Activated CD4-positive, alpha-beta T cell treated with anti-CD3 and anti-CD28 coated beads, Interleukin-2, amount 10 ng/mL, durations not matched to agents 7 days and 5 days (primary cell): Measurements from ENCODE around the gene PANK1. TPM values are rescaled to one million over a fixed set of nuclear protein-coding genes. Genes with fewer than 3 reads are reported as not detected.

ENCODE experiments used
- CTCF ChIA-PET: fragments of 350-600 bp; sonication (Branson Sonifier 250); formaldehyde crosslinking; loops from one replicate; lab custom pipeline; 2021; ENCODE audit warnings: antibody characterized with exemption; lab: Charles Lee
- POLR2A ChIA-PET: fragments of 350-600 bp; sonication (Branson Sonifier 250); formaldehyde crosslinking; loops from one replicate; lab custom pipeline; 2021; ENCODE audit warnings: antibody characterized with exemption; lab: Charles Lee
- DNase-seq: peaks from one replicate; pipeline ENCODE4 v3.0.0-alpha.2; 2020
- H3K27ac Mint-ChIP-seq: one replicate; pipeline ENCODE4 v1.8.0; 2021; ENCODE audit warnings: mild to moderate bottlenecking, moderate library complexity, mixed read lengths
- H3K27me3 Mint-ChIP-seq: one replicate; pipeline ENCODE4 v1.8.0; 2021; ENCODE audit warnings: mixed read lengths
- H3K36me3 Mint-ChIP-seq: one replicate; pipeline ENCODE4 v1.8.0; 2021; ENCODE audit warnings: low read depth, mixed read lengths
- H3K4me1 Mint-ChIP-seq: one replicate; pipeline ENCODE4 v1.8.0; 2021; ENCODE audit warnings: mixed read lengths
- H3K4me3 Mint-ChIP-seq: one replicate; pipeline ENCODE4 v1.8.0; 2021; ENCODE audit warnings: mild to moderate bottlenecking, moderate library complexity, mixed read lengths
- H3K9me3 Mint-ChIP-seq: one replicate; pipeline ENCODE4 v1.8.0; 2021; ENCODE audit warnings: mixed read lengths
- total RNA-seq, 2 experiments: library from RNA; stranded (reverse); gene quantifications; one replicate each; pipeline ENCODE4 v1.2.3, GENCODE V29; 2021

Gene PANK1
- total RNA-seq, 2 experiments from 2014 or later, result 6.4 to 7.1 TPM

GRCh38 chr10:89602919-89603318 is 42.1 kb downstream of the PANK1 start:
- no peak overlapping the region for H3K4me3 Mint-ChIP-seq
- H3K4me1 Mint-ChIP-seq, result no peaks in the 10 kb centered on the region
- ChIA-PET POLR2A (no interaction called here), CTCF (no interaction called here)
- H3K9me3 Mint-ChIP-seq, result no peaks in the 10 kb centered on the region
- no peaks in the 10 kb centered on the region for H3K27me3 Mint-ChIP-seq
- peaks cover 8% of the 10 kb centered on the region for H3K36me3 Mint-ChIP-seq
- no peak overlapping the region for H3K27ac Mint-ChIP-seq
- no peak for DNase-seq

- CTCF ChIA-PET, result no interaction called here
- no peak overlapping the region for H3K4me3 Mint-ChIP-seq
- H3K9me3 Mint-ChIP-seq, result no peaks in the 10 kb centered on the region
- H3K27ac Mint-ChIP-seq, result no peak overlapping the region
- peaks cover 4% of the 10 kb centered on the region for H3K36me3 Mint-ChIP-seq
- no peaks in the 10 kb centered on the region for H3K27me3 Mint-ChIP-seq
- DNase-seq, result no peak
- POLR2A ChIA-PET, result no interaction called here
- no peaks in the 10 kb centered on the region for H3K4me1 Mint-ChIP-seq
Observed at GRCh38 chr10:89601728-89602361, 43.2 kb downstream of the PANK1 start.

DNA sequence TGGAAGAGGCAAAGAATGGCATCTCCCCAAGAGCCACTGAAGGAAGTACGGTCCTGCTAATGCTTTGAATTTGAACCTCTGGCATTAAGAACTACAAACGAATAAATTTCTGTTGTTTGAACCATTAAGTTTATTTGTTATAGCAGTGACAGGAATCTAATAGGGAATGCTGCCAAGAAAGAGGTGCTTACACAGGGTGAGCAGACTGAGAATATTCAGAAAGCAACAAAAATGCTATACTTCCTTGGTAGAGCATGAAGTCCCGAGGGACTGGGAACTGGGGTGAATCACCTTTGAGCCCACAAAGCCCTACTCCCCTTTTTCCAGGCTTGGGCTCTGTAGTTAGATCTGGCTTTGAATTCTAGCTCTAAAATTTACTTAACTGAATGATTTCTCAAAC is 45.0 kb downstream of the PANK1 start:
- ChIA-PET POLR2A (no interaction called here), CTCF (no interaction called here)
- Mint-ChIP-seq H3K36me3 (peaks cover 2% of the 10 kb centered on the region), H3K4me3 (no peak overlapping the region), H3K9me3 (no peaks in the 10 kb centered on the region), H3K4me1 (no peaks in the 10 kb centered on the region), H3K27ac (no peak overlapping the region), H3K27me3 (no peaks in the 10 kb centered on the region)
- DNase-seq, result no peak

DNA sequence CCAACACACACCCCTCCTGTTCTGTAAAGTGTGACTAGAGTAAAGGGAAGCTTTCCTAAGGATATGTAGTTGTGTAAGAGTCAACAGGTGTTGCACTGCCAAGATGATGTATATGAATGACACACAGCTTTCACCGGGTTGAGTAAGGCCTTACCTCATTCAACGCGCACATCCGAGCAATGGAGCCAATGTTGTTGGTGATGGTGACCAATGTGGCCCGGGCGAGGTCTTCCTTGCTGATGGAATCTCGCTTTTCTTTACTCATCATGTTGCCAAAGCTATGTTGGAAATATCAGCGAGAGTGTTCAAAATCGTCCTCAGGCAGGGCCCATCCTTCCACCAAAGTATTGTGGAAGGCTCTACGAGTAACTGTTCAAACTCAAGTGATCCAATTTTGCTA is 52.0 kb downstream of the PANK1 start:
- DNase-seq, result no peak
- POLR2A ChIA-PET, result interaction anchor here (0.5 kb wide), 1 partner anchor 1258 kb away, joined by 4 read pairs; no protein-coding TSS in a partner anchor
- Mint-ChIP-seq H3K36me3 (peaks cover 16% of the 10 kb centered on the region), H3K27me3 (no peaks in the 10 kb centered on the region), H3K9me3 (no peaks in the 10 kb centered on the region), H3K4me3 (no peak overlapping the region), H3K4me1 (no peaks in the 10 kb centered on the region), H3K27ac (no peak overlapping the region)
- CTCF ChIA-PET, result interaction anchor here (0.5 kb wide), 1 partner anchor 93 kb away, joined by 3 read pairs; no protein-coding TSS in a partner anchor

DNA sequence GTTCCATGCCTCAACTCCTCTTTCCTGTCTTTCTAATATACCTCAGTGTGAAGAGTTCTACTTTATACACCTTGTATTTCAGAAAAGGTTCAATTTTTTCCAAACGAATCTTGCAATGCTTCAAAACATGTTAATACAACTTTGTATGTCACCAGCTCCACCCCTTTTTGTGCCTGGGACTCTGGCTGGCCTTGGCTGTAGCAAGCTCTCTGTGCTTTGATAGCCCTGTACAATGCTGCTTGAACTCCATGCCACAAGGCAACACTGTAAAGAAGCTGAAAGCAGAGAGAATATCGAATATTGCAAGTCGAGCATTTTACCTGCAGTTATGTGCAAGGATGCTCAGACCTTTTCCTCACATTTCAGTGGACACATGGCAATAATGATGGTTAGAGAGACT is 52.5 kb downstream of the PANK1 start:
- no peak for DNase-seq
- Mint-ChIP-seq H3K27ac (no peak overlapping the region), H3K27me3 (no peaks in the 10 kb centered on the region), H3K4me1 (no peaks in the 10 kb centered on the region), H3K4me3 (no peak overlapping the region), H3K36me3 (peaks cover 16% of the 10 kb centered on the region), H3K9me3 (no peaks in the 10 kb centered on the region)
- POLR2A ChIA-PET, result no interaction called here
- CTCF ChIA-PET, result no interaction called here

- Mint-ChIP-seq H3K27me3 (no peaks in the 10 kb centered on the region), H3K36me3 (peaks cover 16% of the 10 kb centered on the region), H3K4me3 (no peak overlapping the region), H3K9me3 (no peaks in the 10 kb centered on the region), H3K4me1 (no peaks in the 10 kb centered on the region), H3K27ac (no peak overlapping the region)
- ChIA-PET CTCF (no interaction called here), POLR2A (no interaction called here)
- no peak for DNase-seq
Observed at GRCh38 chr10:89591796-89592271, 53.2 kb downstream of the PANK1 start.

GRCh38 chr10:89591111-89591795 is 53.8 kb downstream of the PANK1 start:
- Mint-ChIP-seq H3K9me3 (no peaks in the 10 kb centered on the region), H3K27me3 (no peaks in the 10 kb centered on the region), H3K36me3 (peaks cover 16% of the 10 kb centered on the region), H3K4me3 (no peak overlapping the region), H3K4me1 (no peaks in the 10 kb centered on the region), H3K27ac (no peak overlapping the region)
- POLR2A ChIA-PET, result no interaction called here
- CTCF ChIA-PET, result no interaction called here
- no peak for DNase-seq

- no peaks in the 10 kb centered on the region for H3K27me3 Mint-ChIP-seq
- POLR2A ChIA-PET, result no interaction called here
Observed at GRCh38 chr10:89590326-89590725, 54.7 kb downstream of the PANK1 start.

GRCh38 chr10:89589101-89589720 is 55.8 kb downstream of the PANK1 start:
- ChIA-PET CTCF (no interaction called here), POLR2A (no interaction called here)
- H3K4me1 Mint-ChIP-seq, result no peaks in the 10 kb centered on the region
- no peak overlapping the region for H3K4me3 Mint-ChIP-seq
- H3K27me3 Mint-ChIP-seq, result no peaks in the 10 kb centered on the region
- H3K9me3 Mint-ChIP-seq, result no peaks in the 10 kb centered on the region
- no peak overlapping the region for H3K27ac Mint-ChIP-seq
- peaks cover 16% of the 10 kb centered on the region for H3K36me3 Mint-ChIP-seq
- no peak for DNase-seq

More at GRCh38 chr10:89590326-89590725, 54.7 kb downstream of the PANK1 start:
- Mint-ChIP-seq H3K9me3 (no peaks in the 10 kb centered on the region), H3K36me3 (peaks cover 16% of the 10 kb centered on the region), H3K4me3 (no peak overlapping the region), H3K27ac (no peak overlapping the region), H3K4me1 (no peaks in the 10 kb centered on the region)
- CTCF ChIA-PET, result no interaction called here
- DNase-seq, result no peak

DNA sequence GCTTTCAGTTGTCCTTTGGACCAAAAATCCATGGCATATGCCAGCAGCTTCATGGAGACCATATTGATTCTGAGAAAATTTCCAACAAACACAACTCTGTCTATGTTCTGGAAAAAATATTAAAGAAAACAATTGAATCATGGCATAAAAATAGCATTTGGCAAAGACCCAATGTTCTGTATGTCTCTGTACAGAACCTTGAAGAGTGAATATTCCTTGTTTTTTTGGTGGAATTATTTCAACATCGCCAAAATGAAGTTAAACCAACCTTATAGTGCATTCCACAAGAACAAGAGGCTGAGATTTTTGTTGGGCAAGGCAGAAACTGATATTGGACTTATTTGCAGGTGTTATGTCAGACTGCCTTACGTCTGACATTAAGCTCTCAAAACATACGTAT is 56.4 kb downstream of the PANK1 start:
- H3K4me1 Mint-ChIP-seq, result no peaks in the 10 kb centered on the region
- POLR2A ChIA-PET, result interaction anchor here (0.6 kb wide), 1 partner anchor 444 kb away, joined by 3 read pairs; no protein-coding TSS in a partner anchor
- CTCF ChIA-PET, result no interaction called here
- no peak overlapping the region for H3K27ac Mint-ChIP-seq
- DNase-seq, result no peak
- no peaks in the 10 kb centered on the region for H3K9me3 Mint-ChIP-seq
- no peak overlapping the region for H3K4me3 Mint-ChIP-seq
- H3K27me3 Mint-ChIP-seq, result no peaks in the 10 kb centered on the region
- peaks cover 15% of the 10 kb centered on the region for H3K36me3 Mint-ChIP-seq

GRCh38 chr10:89582022-89582421 is 63.0 kb downstream of the PANK1 start:
- ChIA-PET CTCF (no interaction called here), POLR2A (no interaction called here)

DNA sequence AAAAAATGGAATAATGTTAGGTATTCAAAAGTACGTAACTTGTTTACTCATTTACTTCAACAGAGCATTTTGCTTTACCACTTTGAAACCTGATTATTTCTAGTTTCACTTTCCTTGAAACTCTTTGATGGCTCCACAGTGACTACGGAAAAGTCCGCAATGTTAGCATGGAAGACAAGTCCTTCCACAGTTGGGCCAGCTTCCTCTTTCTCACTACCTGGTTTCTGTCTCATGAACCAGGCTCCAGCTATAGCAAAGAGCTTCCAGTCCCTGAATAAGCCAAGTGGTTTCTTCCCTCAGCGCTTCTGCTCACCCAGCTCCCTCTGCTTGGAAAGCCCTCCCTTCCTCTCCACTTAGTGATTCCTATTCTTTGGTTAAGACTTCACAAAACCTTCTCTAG is 64.8 kb downstream of the PANK1 start:
- ChIA-PET POLR2A (no interaction called here), CTCF (interaction anchor here (1.3 kb wide), 1 partner anchor 18 kb away, joined by 3 read pairs; no protein-coding TSS in a partner anchor)
- Mint-ChIP-seq H3K4me1 (no peaks in the 10 kb centered on the region), H3K9me3 (no peaks in the 10 kb centered on the region), H3K4me3 (no peak overlapping the region), H3K36me3 (no peaks in the 10 kb centered on the region), H3K27ac (no peak overlapping the region), H3K27me3 (no peaks in the 10 kb centered on the region)
- no peak for DNase-seq

More at GRCh38 chr10:89582022-89582421, 63.0 kb downstream of the PANK1 start:
- H3K4me3 Mint-ChIP-seq, result no peak overlapping the region
- H3K9me3 Mint-ChIP-seq, result no peaks in the 10 kb centered on the region
- H3K4me1 Mint-ChIP-seq, result no peaks in the 10 kb centered on the region
- H3K27ac Mint-ChIP-seq, result no peak overlapping the region
- no peaks in the 10 kb centered on the region for H3K36me3 Mint-ChIP-seq
- DNase-seq, result no peak
- no peaks in the 10 kb centered on the region for H3K27me3 Mint-ChIP-seq

GRCh38 chr10:89576696-89577095 is 68.3 kb downstream of the PANK1 start:
- CTCF ChIA-PET, result interaction anchor here (0.9 kb wide), 1 partner anchor 12 kb away, joined by 3 read pairs; no protein-coding TSS in a partner anchor

More at GRCh38 chr10:89576696-89577095, 68.3 kb downstream of the PANK1 start:
- H3K4me3 Mint-ChIP-seq, result no peak overlapping the region
- no peak for DNase-seq
- no peaks in the 10 kb centered on the region for H3K9me3 Mint-ChIP-seq
- H3K4me1 Mint-ChIP-seq, result no peaks in the 10 kb centered on the region
- H3K36me3 Mint-ChIP-seq, result no peaks in the 10 kb centered on the region
- POLR2A ChIA-PET, result no interaction called here
- H3K27ac Mint-ChIP-seq, result no peak overlapping the region
- H3K27me3 Mint-ChIP-seq, result peaks cover 1% of the 10 kb centered on the region
